H1 (cell line): ENCODE data around the gene TEKT3. TPM values are rescaled to one million over a fixed set of nuclear protein-coding genes. Genes with fewer than 3 reads are reported as not detected.

Experiments used
- CHD1 ChIP-seq: IDR thresholded peaks from 2 replicates; pipeline ENCODE4 v1.6.1; 2012; ENCODE audit warnings: low read depth, low read length, improper control_type of control experiment
- CHD7 ChIP-seq: fragments of 300-600 bp; sonication (generic); IDR thresholded peaks from 2 replicates; pipeline ENCODE4 v1.7.1; 2012; ENCODE audit warnings: low read length, moderate library complexity, mild to moderate bottlenecking, inconsistent platforms; ENCODE audit not compliant: insufficient replicate concordance
- JUN ChIP-seq: IDR thresholded peaks from 2 replicates; pipeline ENCODE4 v1.6.1; 2011; ENCODE audit warnings: low read depth, mild to moderate bottlenecking, improper control_type of control experiment, low read length
- PHF8 ChIP-seq: fragments of 200-600 bp; sonication (generic); conservative IDR thresholded peaks from 2 replicates; pipeline ENCODE4 v1.7.1; 2012; ENCODE audit warnings: low read depth, mild to moderate bottlenecking, inconsistent platforms, low read length, moderate library complexity
- POLR2AphosphoS5 ChIP-seq: IDR thresholded peaks from 2 replicates; pipeline ENCODE4 v1.6.1; 2011; ENCODE audit warnings: low read depth, low read length
- RXRA ChIP-seq: IDR thresholded peaks from 2 replicates; pipeline ENCODE4 v1.6.1; 2011; ENCODE audit warnings: low read depth, mild to moderate bottlenecking, low read length, moderate library complexity; ENCODE audit not compliant: insufficient read depth
- SAP30 ChIP-seq: fragments of 300-600 bp; sonication (generic); IDR thresholded peaks from 2 replicates; pipeline ENCODE4 v1.7.1; 2012; ENCODE audit warnings: low read length, moderate library complexity, mild to moderate bottlenecking, inconsistent platforms; ENCODE audit not compliant: insufficient read depth, insufficient replicate concordance
- TAF7 ChIP-seq: optimal IDR thresholded peaks from 2 replicates; pipeline ENCODE3; 2011; ENCODE audit warnings: low read depth, mild to moderate bottlenecking, inconsistent platforms, low read length, moderate library complexity, borderline replicate concordance
- TEAD4 ChIP-seq: IDR thresholded peaks from 2 replicates; pipeline ENCODE4 v1.6.1; 2012; ENCODE audit warnings: low read depth, low read length, inconsistent platforms, mixed read lengths
- polyA plus RNA-seq, 7 experiments: library from polyadenylated mRNA; depleted of rRNA in 3 of 7; stranded (reverse) in 5 of 7; unstranded in 2 of 7; fragments of >200 nt in 5 of 7; fragments of 200-250 nt in 2 of 7; gene quantifications; 1 replicate in 5 of 7; 2 replicates in 1 of 7; 4 replicates in 1 of 7; pipeline versions ENCODE4 v1.2.1 to v1.2.3, GENCODE V29; 2011 to 2013; ENCODE audit warnings: missing spikeins in 2 of 7, mixed read lengths in 2 of 7
- total RNA-seq: library from RNA; stranded (reverse); fragmentation: NEBNext Ultra II Directional; extraction: Animal tissue kit (Norgen Biotek cat#: 25700); gene quantifications from 2 replicates; pipeline ENCODE4 v1.2.1, GENCODE V29; 2021

Gene TEKT3
- total and polyA plus RNA-seq, 2 of the 8 experiments (the other 6 are each of a cell fraction or from before 2014, with no cell fraction given), result 2.2 to 2.9 TPM

DNA sequence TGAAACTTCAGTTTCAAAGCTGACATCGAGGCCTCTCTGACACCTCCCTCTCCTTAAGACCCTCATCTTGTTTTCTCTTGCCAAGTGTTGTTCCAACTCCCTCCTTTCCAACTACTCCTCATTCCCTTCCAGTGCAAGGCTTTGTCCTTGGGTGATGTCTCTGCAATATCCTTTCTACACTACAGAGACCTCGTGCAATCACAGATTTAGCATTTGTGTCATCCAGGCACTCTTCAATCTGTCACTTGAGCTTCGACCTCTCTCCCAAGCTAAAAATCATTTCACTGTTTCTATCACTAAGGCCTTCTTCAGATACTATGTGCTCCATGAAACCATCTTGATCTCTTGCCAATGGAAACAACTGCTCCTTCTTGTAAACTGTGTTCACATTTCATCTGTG, 31.6 kb downstream of the TEKT3 start (continued):
- no peak for TF ChIP-seq CHD7
- no peak for TF ChIP-seq RXRA
- TF ChIP-seq PHF8, result no peak
- TF ChIP-seq POLR2AphosphoS5, result no peak
- TF ChIP-seq CHD1, result no peak
- TF ChIP-seq TEAD4, result no peak
- TF ChIP-seq JUN, result no peak
- no peak for TF ChIP-seq TAF7
- no peak for TF ChIP-seq SAP30
